Gastrocnemius medialis (tissue), 4 donors: ENCODE measurements around the gene TAS2R31. TPM values are rescaled to one million over a fixed set of nuclear protein-coding genes. Genes with fewer than 3 reads are reported as not detected.

Experiments
- ATAC-seq, 2 donors: fragments of 150-250 bp; one replicate each; pipeline ENCODE4 v1.9.1; 2016
- DNase-seq, 2 donors: peaks; one replicate each; pipeline ENCODE4 v3.0.0-alpha.2; 2019
- H3K27ac ChIP-seq, 4 donors: fragments of 200-600 bp; sonication (generic); 1 replicate in 1 of 4; 2 replicates in 3 of 4; pipeline ENCODE4 v1.5.1; 2016 to 2018; ENCODE audit warnings: mild to moderate bottlenecking in 2 of 4, moderate library complexity in 1 of 4
- H3K27me3 ChIP-seq, 3 donors: fragments of 200-600 bp; sonication (generic) in 2 of 3; 1 replicate in 1 of 3; 2 replicates in 2 of 3; pipeline versions ENCODE4 v1.5.1 to v1.6.0; 2016 to 2019; ENCODE audit warnings: mild to moderate bottlenecking in 1 of 3, moderate library complexity in 1 of 3
- H3K36me3 ChIP-seq, 2 donors: fragments of 200-600 bp; sonication (generic) in 1 of 2; one replicate each; pipeline ENCODE4 v1.5.1; 2017 to 2018
- H3K4me1 ChIP-seq, 2 donors: fragments of 200-600 bp; sonication (generic) in 1 of 2; one replicate each; pipeline ENCODE4 v1.5.1; 2016 to 2017; ENCODE audit warnings: mild to moderate bottlenecking in 2 of 2
- H3K4me3 ChIP-seq, 4 donors: fragments of 200-600 bp; sonication (generic) in 3 of 4; 1 replicate in 1 of 4; 2 replicates in 3 of 4; pipeline ENCODE4 v1.5.1; 2016 to 2019; ENCODE audit warnings: mild to moderate bottlenecking in 2 of 4
- H3K9me3 ChIP-seq, 3 donors: fragments of 200-600 bp; sonication (generic) in 2 of 3; 1 replicate in 1 of 3; 2 replicates in 2 of 3; pipeline ENCODE4 v1.5.1; 2016 to 2019
- POLR2A ChIP-seq, 2 donors: fragments of 450-650 bp; IDR thresholded peaks; one replicate each; pipeline ENCODE4 v1.6.1; 2017; ENCODE audit warnings: antibody characterized with exemption in 2 of 2, mild to moderate bottlenecking in 2 of 2, moderate library complexity in 2 of 2
- in situ Hi-C, 4 donors: fragments of 200-750 bp; cut with MboI; loops; one replicate each; pipeline versions ENCODE4 v1.15.0 to v1.8.0; 2017; ENCODE audit warnings: low sequenced_read_pairs in 4 of 4
- intact Hi-C: fragments of 100-400 bp; cut with DNase I; formaldehyde crosslinking; loops from one replicate; pipeline ENCODE4 v1.15.1; 2023; ENCODE audit warnings: low total_unique reads
- total RNA-seq, 4 donors: library from RNA; depleted of rRNA; stranded (reverse); fragments of >200 nt; gene quantifications; one replicate each; pipeline versions ENCODE4 v1.1.0 to v1.2.3, GENCODE V29; 2016
- TF ChIP-seq, protein P1 (sequence below), 5 experiments: fragments of 450-650 bp in 3 of 5; fragments of 200-600 bp in 2 of 5; sonication (generic) in 2 of 5; IDR thresholded peaks in 4 of 5; conservative IDR thresholded peaks in 1 of 5; 1 replicate in 4 of 5; 2 replicates in 1 of 5; pipeline ENCODE4 v1.5.1; 2016 to 2019; ENCODE audit warnings: antibody characterized with exemption in 5 of 5, mild to moderate bottlenecking in 3 of 5, moderate library complexity in 3 of 5

The TAS2R31 gene
- total RNA-seq, 4 donors from 2014 or later = 3.5 to 3.6 TPM; not detected in 2

DNA sequence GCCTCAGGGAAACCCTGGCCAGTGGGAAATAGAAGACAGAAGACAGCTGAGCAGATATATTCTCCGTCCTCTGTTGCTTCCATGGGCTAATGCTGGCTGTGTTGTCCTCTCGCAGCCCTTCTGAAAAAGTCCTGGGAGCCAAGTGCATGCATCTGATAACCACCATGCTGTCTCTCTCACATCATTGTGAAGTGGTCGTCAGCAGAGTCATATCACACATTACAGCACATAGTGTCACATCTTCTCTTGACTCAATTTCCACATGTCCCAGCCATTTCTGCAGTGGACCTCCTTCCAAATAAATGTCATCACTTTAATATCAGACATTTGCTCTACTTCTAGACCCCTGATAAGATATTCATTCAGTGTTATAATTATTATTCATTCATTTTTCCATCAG is 36.9 kb downstream of the TAS2R31 start:
- no peak overlapping the region for H3K4me3 ChIP-seq
- H3K4me1 ChIP-seq = no peaks in the 10 kb centered on the region
- no peak for TF ChIP-seq POLR2A (IDR thresholded peaks at IDR 0.05)
- TF ChIP-seq, protein P1, sequence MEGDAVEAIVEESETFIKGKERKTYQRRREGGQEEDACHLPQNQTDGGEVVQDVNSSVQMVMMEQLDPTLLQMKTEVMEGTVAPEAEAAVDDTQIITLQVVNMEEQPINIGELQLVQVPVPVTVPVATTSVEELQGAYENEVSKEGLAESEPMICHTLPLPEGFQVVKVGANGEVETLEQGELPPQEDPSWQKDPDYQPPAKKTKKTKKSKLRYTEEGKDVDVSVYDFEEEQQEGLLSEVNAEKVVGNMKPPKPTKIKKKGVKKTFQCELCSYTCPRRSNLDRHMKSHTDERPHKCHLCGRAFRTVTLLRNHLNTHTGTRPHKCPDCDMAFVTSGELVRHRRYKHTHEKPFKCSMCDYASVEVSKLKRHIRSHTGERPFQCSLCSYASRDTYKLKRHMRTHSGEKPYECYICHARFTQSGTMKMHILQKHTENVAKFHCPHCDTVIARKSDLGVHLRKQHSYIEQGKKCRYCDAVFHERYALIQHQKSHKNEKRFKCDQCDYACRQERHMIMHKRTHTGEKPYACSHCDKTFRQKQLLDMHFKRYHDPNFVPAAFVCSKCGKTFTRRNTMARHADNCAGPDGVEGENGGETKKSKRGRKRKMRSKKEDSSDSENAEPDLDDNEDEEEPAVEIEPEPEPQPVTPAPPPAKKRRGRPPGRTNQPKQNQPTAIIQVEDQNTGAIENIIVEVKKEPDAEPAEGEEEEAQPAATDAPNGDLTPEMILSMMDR (IDR thresholded peaks at IDR 0.05 in 4 of 5, conservative IDR thresholded peaks at IDR 0.05 in 1 of 5) = no peak
- intact Hi-C loops = no loop called here
- H3K27me3 ChIP-seq = no peaks in the 10 kb centered on the region
- H3K27ac ChIP-seq = no peak overlapping the region
- no peaks in the 10 kb centered on the region for H3K9me3 ChIP-seq
- H3K36me3 ChIP-seq = peaks cover 0 to 5% of the 10 kb centered on the region in 2 donors
- ATAC-seq (no peak), DNase-seq (no peak)
- in situ Hi-C loops = no loop called here

- intact Hi-C loops = no loop called here
- no peak overlapping the region for H3K4me3 ChIP-seq
- no peak for ATAC-seq
Observed at GRCh38 chr12:10989107-10989506, 42.1 kb downstream of the TAS2R31 start.

GRCh38 chr12:10986812-10987211 is 44.4 kb downstream of the TAS2R31 start, which contains the start of gene TAS2R50:
TSS of gene TAS2R50 (minus strand) at chr12:10986912. CDS start at chr12:10986860, 52 bp downstream.
- Histone ChIP-seq H3K9me3 (no peaks in the 10 kb centered on the region), H3K36me3 (no peaks in the 10 kb centered on the region), H3K4me3 (no peak within 1 kb of the TSS), H3K27ac (no peak within 1 kb of the TSS), H3K27me3 (no peaks in the 10 kb centered on the region), H3K4me1 (no peaks in the 10 kb centered on the region)
- DNase-seq (no peak), ATAC-seq (no peak)
- in situ Hi-C loops (no loop called here), intact Hi-C loops (no loop called here)
- TF ChIP-seq POLR2A (IDR thresholded peaks at IDR 0.05) = no peak
- TF ChIP-seq, protein P1 (IDR thresholded peaks at IDR 0.05 in 4 of 5, conservative IDR thresholded peaks at IDR 0.05 in 1 of 5) = no peak

More at GRCh38 chr12:10989107-10989506, 42.1 kb downstream of the TAS2R31 start:
- DNase-seq = no peak
- TF ChIP-seq, protein P1 (IDR thresholded peaks at IDR 0.05 in 4 of 5, conservative IDR thresholded peaks at IDR 0.05 in 1 of 5) = no peak
- TF ChIP-seq POLR2A (IDR thresholded peaks at IDR 0.05) = no peak
- H3K4me1 ChIP-seq = no peaks in the 10 kb centered on the region
- no peaks in the 10 kb centered on the region for H3K9me3 ChIP-seq
- H3K27ac ChIP-seq = no peak overlapping the region
- H3K27me3 ChIP-seq = no peaks in the 10 kb centered on the region
- H3K36me3 ChIP-seq = peaks cover 0 to 2% of the 10 kb centered on the region in 2 donors
- in situ Hi-C loops = no loop called here

DNA sequence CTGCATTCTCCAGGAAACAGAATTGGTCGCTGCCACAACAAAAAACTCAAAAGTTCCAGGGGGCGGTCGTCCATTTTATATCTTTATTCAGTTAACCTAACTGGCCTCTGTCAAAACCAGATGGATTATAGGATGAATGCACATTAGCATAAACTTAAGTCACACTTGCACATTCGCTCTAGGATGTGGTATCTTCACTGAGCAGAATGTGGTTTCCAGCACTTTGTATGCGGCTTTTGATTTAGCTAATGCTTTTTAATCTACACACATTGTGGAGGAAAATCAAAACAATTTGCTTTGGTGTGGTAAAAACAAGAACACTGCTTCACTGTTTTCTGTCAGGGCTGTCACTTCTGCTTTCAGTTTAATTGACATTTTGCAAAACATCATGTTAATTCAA is 49.0 kb downstream of the TAS2R31 start:
- DNase-seq (no peak), ATAC-seq (no peak)
- no peak overlapping the region for H3K4me3 ChIP-seq
- H3K27me3 ChIP-seq = no peaks in the 10 kb centered on the region
- TF ChIP-seq, protein P1 (IDR thresholded peaks at IDR 0.05 in 4 of 5, conservative IDR thresholded peaks at IDR 0.05 in 1 of 5) = no peak
- in situ Hi-C loops (no loop called here), intact Hi-C loops (no loop called here)
- H3K4me1 ChIP-seq = no peaks in the 10 kb centered on the region
- H3K36me3 ChIP-seq = no peaks in the 10 kb centered on the region
- H3K9me3 ChIP-seq = no peaks in the 10 kb centered on the region
- no peak overlapping the region for H3K27ac ChIP-seq

Other genes with a start within 250 kb of the TAS2R31 start
- gene TAS2R7, start 228.8 kb downstream of the TAS2R31 start, total RNA-seq = not detected
- under 1 TPM in 1 of 4 donors, not detected in 3; 0.36 TPM for gene TAS2R8, start 224.1 kb downstream of the TAS2R31 start, total RNA-seq
- gene TAS2R9, start 221.2 kb downstream of the TAS2R31 start, total RNA-seq = 1 to 10 TPM in 1 of 4 donors, not detected in 3; 1.1 TPM
- under 1 TPM in 1 of 4 donors, not detected in 3; 0.51 TPM for gene TAS2R10, start 205.0 kb downstream of the TAS2R31 start, total RNA-seq
- gene PRR4, start 181.9 kb downstream of the TAS2R31 start, total RNA-seq = 1 to 10 TPM in 2 of 4 donors, not detected in 2; 1.2 to 3.5 TPM
- gene PRH1, start 147.2 kb downstream of the TAS2R31 start, total RNA-seq = 10 to 100 TPM in 1 of 4 donors, 1 to 10 TPM in 3; 2.2 to 21.0 (median 2.9) TPM
- gene TAS2R13, start 121.8 kb downstream of the TAS2R31 start, total RNA-seq = 1 to 10 TPM in 1 of 4 donors, under 1 TPM in 1, not detected in 2; 0.26 to 3.8 TPM
- gene PRH2, start 102.2 kb downstream of the TAS2R31 start, total RNA-seq = not detected
- 1 to 10 TPM in 1 of 4 donors, under 1 TPM in 2, not detected in 1; 0.27 to 3.0 (median 0.29) TPM for gene TAS2R14, start 92.1 kb downstream of the TAS2R31 start, total RNA-seq
- gene TAS2R50, start 44.5 kb downstream of the TAS2R31 start, total RNA-seq = 1 to 10 TPM in 1 of 4 donors, not detected in 3; 4.9 TPM
- gene TAS2R20, start 33.1 kb downstream of the TAS2R31 start, total RNA-seq = 1 to 10 TPM in 1 of 4 donors, under 1 TPM in 1, not detected in 2; 0.53 to 3.6 TPM
- gene TAS2R19, start 8.8 kb downstream of the TAS2R31 start, total RNA-seq = 1 to 10 TPM in 1 of 4 donors, not detected in 3; 2.5 TPM
- gene TAS2R46, start 30.9 kb upstream of the TAS2R31 start, total RNA-seq = 1 to 10 TPM in 1 of 4 donors, not detected in 3; 1.5 TPM
- 1 to 10 TPM in 1 of 4 donors, not detected in 3; 2.8 TPM for gene TAS2R43, start 60.9 kb upstream of the TAS2R31 start, total RNA-seq
- gene TAS2R30, start 103.2 kb upstream of the TAS2R31 start, total RNA-seq = 1 to 10 TPM in 1 of 4 donors, under 1 TPM in 2, not detected in 1; 0.29 to 2.1 (median 0.34) TPM
- 10 to 100 TPM; 13.4 to 20.7 (median 16.2) TPM for gene SMIM10L1, start 139.8 kb upstream of the TAS2R31 start, total RNA-seq
- gene TAS2R42, start 155.5 kb upstream of the TAS2R31 start, total RNA-seq = not detected
- gene PRB3, start 238.3 kb upstream of the TAS2R31 start, total RNA-seq = not detected